MM.1S (cell line): ENCODE data around the gene UQCRQ.

Experiments
- EZH2phosphoT487 ChIP-seq: fragments of 300-600 bp; sonication (generic); IDR thresholded peaks from 2 replicates; pipeline ENCODE4 v1.6.1; 2018; ENCODE audit warnings: antibody characterized with exemption, low read length
- TF ChIP-seq, protein P1 (sequence below): fragments of 300-600 bp; sonication (generic); IDR thresholded peaks from 2 replicates; pipeline ENCODE4 v1.5.1; 2016; ENCODE audit warnings: antibody characterized with exemption, low read length, mixed read lengths

DNA sequence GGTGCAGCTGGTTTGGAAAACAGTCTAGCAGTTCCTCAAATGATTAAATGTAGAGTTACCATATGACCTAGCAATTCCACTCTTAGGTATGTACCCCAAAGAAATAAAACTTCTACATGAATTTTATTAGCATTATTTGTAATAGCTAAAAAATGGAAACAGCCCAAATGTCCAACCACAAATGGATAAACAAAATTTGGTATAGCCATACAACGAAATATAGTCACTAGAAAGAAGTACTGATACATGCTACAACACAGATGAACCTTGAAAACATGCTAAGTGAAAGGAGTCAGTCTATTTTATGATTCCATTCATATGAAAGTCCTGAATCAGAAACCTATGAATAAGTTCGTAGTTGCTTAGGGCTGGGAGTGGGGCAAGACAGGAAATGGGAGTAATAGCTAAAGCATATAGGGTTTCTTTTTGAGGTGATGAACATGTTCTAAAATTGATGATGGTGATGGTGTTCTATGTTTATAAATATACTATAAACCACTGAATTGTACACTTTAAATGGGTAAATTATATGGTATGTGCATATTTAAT, 6.5 kb upstream of the UQCRQ start:
- TF ChIP-seq, protein P1, sequence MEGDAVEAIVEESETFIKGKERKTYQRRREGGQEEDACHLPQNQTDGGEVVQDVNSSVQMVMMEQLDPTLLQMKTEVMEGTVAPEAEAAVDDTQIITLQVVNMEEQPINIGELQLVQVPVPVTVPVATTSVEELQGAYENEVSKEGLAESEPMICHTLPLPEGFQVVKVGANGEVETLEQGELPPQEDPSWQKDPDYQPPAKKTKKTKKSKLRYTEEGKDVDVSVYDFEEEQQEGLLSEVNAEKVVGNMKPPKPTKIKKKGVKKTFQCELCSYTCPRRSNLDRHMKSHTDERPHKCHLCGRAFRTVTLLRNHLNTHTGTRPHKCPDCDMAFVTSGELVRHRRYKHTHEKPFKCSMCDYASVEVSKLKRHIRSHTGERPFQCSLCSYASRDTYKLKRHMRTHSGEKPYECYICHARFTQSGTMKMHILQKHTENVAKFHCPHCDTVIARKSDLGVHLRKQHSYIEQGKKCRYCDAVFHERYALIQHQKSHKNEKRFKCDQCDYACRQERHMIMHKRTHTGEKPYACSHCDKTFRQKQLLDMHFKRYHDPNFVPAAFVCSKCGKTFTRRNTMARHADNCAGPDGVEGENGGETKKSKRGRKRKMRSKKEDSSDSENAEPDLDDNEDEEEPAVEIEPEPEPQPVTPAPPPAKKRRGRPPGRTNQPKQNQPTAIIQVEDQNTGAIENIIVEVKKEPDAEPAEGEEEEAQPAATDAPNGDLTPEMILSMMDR: no peak
- no peak for TF ChIP-seq EZH2phosphoT487
